GM19395 (cell line): Measurements from ENCODE around the gene PRKCH.

Experiments
- ATAC-seq: cut with Tn5 transposase; IDR thresholded peaks from one replicate; pipeline ENCODE4 v1.9.1; 2021; ENCODE audit warnings: mild to moderate bottlenecking, moderate library complexity; ENCODE audit not compliant: unreplicated experiment

Gene PRKCH

DNA sequence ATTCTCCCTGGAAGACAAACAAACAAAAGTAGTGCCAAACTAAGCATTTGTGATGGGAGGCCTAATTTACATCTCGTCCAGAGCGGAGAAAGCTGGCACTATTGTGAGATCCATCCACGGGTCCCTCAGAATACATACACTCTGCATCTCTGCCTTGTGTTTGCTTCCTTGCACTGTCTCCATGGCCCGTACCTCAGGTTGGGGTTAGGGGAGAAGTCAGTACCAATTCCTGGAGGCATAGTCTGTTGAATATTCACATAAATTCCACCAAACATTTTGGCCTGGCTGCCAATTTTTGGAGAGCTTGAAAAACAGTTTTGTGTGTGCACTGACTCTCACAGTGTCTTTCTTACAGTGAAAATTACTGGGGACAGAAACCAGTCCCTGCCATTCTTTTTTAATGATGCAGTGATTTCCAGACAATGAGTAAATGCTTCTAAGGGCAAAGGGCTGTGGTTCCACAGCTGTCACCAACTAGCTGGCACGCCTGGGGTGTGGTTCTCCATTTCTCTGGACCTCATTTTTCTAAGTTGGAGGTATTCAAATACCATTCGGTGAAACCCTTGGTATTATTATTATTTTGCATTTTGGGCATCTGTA is 254.3 kb downstream of the PRKCH start:
- no peak for ATAC-seq

DNA sequence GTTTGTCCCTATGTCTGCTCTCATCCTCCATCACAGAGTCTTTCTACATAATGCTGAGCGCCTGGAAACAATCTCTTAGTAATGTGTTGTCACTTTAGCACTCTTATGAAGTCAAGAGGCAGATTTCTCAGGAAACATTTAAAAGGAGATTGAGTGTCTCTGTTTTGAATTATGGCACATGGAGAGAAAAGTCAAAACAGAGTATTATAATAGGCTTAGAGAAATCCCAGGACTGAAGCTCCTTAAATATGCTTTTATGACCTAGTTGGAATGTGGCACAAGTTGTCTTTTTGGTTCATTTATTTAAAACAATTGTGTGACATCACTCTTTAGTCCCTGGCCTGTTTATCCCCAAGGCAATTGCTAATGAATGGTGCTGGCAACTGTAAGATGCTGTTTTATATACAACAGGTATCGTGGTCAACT is 256.1 kb downstream of the PRKCH start:
- no peak for ATAC-seq

DNA sequence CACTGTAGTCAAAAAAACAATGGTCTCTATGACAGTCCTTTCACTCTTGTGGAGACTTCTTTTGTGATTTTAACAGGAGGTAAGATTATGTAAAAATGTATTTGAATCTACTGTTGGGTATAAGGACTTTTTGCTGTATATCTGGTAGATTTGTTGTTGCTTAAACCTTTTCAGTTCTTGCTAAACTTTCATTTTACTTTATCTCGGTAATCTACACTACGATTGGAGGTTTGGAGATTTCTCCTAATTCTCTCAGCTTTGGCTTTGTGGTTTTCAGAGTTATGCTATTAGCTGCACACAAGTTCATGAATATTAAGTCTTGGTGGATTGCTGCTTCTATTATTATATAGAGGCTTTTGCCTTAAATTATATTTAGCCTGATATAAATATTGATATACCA is 257.4 kb downstream of the PRKCH start:
- ATAC-seq: no peak

DNA sequence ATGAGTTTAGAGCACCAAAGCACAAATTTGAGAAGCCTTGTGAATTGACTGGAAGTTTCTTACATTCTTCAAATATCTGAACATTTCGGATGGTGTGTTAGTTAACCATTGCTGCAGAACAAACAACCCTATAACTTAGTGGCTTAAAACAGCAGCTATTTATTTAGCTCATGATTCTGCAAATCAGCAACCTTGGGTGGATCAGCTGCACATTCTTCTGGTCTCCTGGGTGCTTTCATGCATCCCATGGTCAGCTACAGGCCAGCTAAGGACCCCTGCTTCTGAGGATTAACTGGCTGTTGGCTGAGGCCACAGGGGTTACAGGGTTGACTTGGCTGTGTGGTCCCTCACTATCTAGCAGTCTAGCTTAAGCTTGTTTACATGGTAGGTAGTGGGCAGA is 260.0 kb downstream of the PRKCH start:
- ATAC-seq: no peak

DNA sequence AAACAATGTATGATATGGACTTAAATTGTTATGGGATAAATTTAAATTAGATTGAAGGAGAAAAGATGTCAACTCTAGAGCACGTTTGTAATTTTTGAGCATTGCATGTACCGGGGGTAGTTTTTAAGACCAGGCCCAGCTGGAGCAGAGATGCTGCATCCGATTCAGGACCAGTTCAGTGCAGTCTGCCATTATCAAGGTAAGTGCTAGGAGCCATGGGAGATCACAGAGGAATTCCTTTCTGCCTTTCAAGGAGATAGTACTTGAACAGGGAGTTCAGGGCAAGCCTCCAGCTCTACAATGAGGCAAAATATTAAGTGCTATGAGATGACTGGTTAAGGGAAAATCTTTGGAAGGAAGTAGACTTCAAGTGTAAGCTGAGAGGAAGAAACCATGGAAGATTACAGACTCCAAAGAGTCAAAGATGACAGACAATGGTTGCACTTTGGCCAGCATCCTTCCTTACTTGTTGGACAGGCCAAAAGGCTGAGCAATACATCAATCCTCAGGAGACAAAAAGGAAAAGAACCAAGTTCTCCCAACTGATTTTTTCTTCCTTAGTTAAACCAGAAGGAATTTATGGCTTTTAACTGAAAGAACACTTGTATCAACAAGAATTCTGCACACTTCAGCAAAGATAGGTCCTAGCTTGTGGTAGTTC is 260.7 kb downstream of the PRKCH start:
- no peak for ATAC-seq

DNA sequence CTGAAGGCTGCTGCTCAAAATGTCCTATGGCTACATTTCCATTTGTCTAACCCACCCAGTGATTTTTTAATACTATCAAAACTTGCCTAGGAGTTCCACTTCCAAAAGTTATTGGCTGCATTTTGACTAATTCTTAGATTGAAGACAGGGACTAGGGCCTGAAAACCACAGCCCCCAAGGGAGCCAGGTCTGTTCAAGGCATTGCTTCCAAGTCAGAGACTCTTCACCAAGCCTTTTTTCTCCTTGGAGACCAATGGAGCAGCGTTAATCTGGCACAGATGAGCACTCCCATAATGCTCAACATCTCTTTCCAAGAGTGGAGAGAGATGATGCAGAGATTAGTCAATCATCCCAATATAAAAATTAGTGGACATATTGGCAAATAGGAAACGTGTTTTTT is 261.4 kb downstream of the PRKCH start:
- no peak for ATAC-seq

DNA sequence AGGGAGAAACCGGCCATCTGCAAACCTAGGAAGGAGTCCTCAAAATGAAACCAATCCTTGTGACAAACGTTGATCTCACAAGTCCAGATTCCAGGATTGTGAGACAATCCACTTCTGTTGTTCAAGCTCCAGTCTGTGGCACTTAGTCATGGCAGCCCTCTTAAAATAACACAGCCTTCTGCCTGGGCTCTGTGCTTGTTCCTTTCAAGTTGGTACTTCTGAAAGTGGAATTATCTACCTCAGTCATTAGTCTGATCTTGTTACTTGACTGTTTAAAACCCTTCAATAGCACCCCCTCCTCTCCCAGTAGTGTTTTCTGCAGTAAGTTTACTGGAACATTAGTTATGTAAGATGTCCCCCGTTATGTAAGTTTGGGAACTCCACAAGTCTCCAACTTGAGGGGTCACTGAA is 263.0 kb downstream of the PRKCH start:
- ATAC-seq: no peak

DNA sequence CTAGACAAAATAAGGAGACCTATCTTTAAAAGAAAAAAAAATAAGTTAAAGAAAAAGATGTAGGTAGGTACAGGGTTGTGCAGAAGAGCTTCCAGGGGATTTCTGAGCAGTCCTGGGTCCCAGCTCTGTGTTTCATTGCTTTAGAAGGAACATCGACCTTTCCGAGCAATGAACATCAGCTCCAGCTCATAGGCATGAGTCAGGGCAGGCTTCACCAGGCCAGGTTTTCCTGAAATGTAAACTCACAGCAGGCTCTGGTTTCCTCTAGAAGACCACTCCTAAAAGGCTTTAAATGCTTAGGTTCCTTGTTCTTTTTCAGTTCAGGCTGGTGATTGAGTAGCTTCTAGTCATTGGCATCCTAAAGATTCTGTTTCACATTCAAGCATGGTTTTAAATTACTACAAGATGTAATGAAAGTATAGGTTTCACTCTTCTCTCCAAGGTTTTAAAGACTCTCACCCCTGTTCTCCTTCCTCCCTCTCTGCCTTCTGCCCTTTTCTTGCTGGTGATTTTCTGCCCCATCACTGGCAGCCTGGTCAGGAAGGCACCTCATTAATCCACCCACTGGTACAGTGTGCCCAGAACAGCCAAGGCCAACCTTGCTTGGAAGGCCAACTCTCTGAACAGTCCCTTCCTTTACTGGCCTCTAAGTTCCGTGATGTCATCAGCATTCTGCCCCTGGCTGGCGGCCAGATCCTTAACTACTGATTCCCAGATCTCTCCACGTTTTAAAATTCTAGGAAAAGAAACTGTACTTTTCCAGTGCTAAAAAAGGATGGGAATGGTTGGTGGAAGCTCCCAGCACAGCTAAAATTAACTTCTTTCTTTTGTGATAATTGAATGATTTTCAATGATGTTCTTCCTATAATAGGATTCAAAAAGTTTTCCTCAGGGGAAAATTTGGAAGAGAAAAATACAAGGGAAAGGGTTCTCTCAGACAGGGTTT is 264.5 kb downstream of the PRKCH start:
- no peak for ATAC-seq

DNA sequence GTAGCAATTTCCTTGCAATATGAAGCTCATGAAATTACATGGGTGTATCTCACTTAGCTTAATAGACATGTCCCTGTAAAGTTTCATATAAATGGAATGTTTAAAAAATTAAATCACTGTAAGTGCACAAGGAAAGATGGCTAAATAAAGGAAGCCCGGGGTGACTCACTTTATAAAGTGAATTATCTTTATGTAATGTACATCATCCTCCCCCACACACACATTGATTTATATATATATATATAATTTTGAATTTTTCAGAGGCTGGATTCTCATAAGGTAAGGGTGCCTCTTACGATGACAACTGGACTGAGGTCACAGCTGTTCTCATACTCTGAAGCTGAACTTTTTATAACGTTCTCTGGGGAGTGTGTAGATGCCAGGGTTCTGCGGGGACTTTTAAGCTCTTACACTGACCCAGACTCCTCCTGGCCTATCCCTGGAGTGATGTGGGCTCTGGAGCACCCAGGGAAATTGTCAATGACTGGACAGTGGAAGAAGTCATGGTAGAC is 265.2 kb downstream of the PRKCH start:
- no peak for ATAC-seq

DNA sequence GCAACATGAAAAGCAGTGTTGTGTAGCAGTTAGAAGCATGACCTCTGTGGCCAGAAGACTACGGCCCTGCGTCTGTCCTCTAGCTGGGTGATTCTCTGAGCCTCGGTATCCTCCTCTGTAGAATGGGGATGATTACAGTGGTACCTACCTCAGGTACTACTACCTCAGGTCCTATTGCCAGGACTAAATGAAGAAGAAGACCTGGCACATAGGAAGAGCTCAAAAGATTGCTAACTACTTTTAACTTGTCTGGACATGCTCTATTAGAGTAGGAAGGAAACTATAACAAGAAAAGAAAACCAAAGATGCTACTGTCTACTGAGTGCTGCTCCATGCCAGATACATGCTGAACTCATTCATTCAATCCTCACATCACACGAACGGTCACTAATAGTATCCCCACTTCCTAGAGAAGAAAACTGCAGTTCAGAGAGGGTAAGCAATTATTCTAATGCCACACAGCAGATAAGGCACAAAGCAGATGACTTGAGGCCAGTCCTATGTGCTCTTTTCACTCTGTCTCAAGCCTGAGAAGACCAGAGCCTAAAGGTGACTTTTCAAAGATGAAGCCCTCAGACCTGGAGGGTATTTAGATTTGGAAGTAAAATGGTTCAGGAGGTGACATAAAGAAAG is 265.8 kb downstream of the PRKCH start:
- no peak for ATAC-seq

DNA sequence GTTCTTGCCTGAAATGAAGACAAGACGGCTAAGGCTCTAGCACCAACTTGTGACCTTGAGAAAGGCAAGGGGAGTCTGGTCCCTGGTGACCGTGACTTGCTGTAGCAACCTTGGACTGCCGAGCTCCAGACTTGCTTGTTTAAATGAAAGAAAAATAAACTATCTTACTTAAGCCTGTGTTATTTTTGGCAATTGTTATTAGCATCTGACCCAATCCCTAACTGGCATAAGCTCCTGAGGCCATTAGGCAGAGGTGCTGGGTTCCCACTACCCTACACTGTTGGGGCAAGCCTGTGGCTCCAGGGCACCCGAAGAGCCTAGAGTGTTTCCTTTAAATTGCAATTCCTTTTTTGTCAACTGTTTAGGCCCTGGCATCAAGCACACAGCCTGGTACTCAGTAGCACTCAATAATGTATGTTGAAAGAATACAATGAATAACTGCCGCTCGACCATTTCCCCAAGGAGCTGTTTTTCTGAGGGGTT is 267.1 kb downstream of the PRKCH start:
- ATAC-seq: no peak

DNA sequence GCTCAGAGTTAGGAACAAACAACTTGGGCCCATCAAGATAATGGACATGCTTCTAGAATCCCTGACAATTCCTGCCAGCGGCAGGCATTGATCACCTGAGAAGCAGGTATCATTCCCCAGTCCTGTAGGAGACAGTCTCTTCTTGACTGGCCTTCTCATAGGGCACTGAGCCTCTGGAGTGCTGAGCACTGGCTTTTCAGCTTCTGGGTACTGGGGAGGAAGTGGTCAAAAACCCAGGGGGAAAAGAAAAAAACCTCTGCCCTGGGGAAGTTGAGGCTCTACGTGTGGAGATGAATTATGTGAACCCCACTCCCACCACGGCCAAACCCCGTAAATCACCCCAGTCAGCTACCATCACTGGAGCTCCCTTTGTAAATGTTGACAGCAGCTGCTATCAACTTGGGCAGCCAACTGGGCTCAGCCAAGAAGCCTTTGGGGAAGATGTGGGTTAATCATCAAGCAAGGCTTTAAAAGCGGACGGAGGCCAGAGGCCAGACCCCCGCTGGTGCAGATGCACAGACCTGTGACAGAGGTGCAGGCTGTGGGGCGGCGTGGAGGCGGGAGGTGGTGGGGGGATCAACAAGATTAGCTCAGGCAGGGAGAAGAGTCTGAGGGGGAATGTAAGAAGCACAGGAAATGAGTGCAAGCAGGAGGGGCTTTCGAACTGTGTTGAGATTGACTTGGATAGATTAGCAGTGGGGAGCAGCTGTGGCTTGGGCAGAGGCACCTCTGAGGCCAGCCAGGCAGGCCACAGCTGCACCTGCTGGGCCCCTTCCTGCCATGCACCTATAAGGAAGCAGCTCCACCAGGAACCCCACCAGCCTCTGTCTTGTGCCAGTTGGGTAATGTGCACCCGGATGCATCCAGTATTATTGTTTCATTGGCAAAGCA is 268.6 kb downstream of the PRKCH start:
- peak; percentile 37 for ATAC-seq

DNA sequence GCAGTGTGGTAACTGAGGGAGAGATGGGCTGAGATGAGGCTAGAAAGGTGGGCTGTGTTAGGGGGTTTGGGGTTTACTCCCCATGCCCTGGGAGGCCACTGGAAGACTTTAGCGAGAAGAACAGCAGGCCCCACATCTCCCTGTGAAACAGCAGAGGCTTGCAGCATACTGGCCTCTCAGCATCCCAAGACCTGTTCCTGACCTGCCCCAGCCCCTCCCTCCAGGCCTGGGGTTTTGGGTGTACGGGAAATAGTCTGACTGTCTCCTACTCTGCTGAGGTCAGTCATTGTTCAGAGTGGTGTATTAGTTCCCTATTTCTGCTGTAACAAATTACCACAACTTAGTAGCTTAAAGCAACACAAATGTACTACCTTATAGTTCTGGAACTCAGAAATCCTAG is 270.5 kb downstream of the PRKCH start:
- no peak for ATAC-seq

DNA sequence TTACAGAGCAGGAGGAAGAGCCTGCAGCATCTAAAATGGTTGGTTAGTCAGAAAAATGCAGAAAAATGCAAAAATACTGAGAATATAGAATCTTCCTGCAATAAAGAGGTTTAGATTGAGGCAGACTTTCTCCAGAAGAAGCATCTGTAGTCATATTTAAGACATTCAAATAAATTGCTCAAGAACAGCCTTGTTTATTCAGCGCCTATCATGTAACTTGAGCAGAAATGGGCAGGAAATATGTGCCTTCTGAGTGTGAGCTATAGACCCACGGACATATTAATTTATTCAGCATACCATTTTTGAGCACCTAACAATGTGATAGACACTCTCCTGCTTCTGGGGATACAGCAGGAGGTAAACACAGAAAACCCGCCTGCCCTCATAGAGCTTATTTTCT is 272.0 kb downstream of the PRKCH start:
- ATAC-seq: no peak

DNA sequence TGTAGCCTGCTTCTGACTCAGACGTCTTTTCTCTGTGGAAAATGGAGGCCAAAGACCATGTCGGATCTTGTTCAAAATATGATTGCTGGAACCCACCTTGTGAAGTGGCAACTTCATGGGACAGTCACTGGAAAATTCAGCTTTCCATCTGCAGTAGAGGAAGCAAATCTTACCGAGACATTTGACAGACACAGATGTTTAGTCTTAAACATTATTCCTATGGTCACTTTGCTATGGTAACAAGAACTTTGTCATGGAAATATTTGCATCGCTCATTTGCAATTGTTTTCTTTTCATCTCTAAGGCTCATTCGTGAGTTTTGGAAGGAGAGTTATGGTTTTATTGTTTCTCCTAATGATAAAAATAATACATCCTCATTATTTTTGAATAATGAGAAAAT is 275.6 kb downstream of the PRKCH start:
- ATAC-seq: no peak

DNA sequence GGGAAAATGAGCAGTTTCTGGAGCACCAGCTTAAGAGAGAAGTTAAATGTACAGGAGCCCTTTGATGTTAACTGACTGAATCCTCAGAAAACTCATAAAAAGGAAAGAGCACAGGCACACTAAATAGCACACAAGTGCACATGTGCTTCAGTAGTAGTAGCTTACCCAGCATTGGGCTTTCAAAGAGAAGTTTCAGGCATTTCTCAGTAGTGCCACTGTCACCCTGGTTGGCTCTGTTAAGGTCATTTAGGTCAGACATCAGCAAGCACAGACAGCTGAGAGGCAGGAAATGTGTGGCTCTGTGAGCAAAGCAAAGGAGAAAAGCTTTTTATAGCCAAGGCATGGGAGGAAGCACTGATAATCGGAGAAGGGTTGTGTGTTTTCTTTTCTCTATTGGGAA is 277.6 kb downstream of the PRKCH start:
- ATAC-seq: no peak

DNA sequence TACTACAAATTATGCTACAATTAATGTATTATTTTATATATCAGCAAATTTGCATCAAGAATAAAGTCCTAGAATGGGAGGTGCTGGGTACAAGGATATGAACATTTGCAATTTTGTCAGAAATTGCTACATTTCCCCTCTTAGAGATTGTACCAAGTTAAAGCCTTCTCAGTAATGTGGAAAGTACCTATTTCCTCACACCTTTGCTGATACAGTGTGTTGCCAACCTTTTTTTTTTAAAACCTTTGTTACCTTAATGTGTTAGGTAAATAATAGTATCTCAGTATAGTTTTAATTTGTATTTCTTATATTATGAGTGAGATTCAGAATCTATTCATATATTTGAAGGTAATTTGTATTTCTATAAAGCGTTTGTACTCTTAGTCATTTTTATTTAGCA is 278.6 kb downstream of the PRKCH start:
- ATAC-seq: no peak
